Cardiac muscle cell (in vitro differentiated cells and primary cell): ENCODE results near the gene FADS3. TPM values are rescaled to one million over a fixed set of nuclear protein-coding genes. Genes with fewer than 3 reads are reported as not detected.
"Not testable (repeated sequence)": the region's sequence is repeated elsewhere in the genome, so short reads cannot be mapped to it uniquely, and the experiment has no call there.

Experiments
- DNase-seq, 2 donors: peaks; one replicate each; pipeline versions ENCODE4 v3.0.0 to v3.0.0-alpha.2; 2010 to 2017; ENCODE audit warnings: low read depth in 1 of 2, low spot score in 1 of 2
- H3K27ac ChIP-seq: fragments of 200-600 bp; sonication (generic); 2 replicates; pipeline ENCODE4 v1.5.1; 2016
- H3K27me3 ChIP-seq: fragments of 200-600 bp; sonication (generic); 2 replicates; pipeline ENCODE4 v1.6.0; 2016; ENCODE audit warnings: control low read depth
- H3K36me3 ChIP-seq: fragments of 200-600 bp; sonication (generic); 2 replicates; pipeline ENCODE4 v1.5.1; 2016; ENCODE audit warnings: control low read depth
- H3K4me1 ChIP-seq: fragments of 200-600 bp; sonication (generic); 2 replicates; pipeline ENCODE4 v1.8.1; 2017; ENCODE audit warnings: low read depth, mild to moderate bottlenecking, mixed run types
- H3K4me3 ChIP-seq: fragments of 200-600 bp; sonication (generic); 2 replicates; pipeline ENCODE4 v1.5.1; 2016; ENCODE audit warnings: mild to moderate bottlenecking
- H3K9me3 ChIP-seq: fragments of 200-600 bp; sonication (generic); 2 replicates; pipeline ENCODE4 v1.5.1; 2017; ENCODE audit warnings: low read depth, mild to moderate bottlenecking, control low read depth
- polyA plus RNA-seq: library from polyadenylated mRNA; unstranded; fragments of >200 nt; fragmentation: Nextera tagmentation; extraction: Ambion mirVana; gene quantifications from 2 replicates; pipeline ENCODE4 v1.2.1, GENCODE V29; 2016
- total RNA-seq: library from RNA; depleted of rRNA; stranded (reverse); fragments of >200 nt; gene quantifications from 2 replicates; pipeline ENCODE4 v1.2.3, GENCODE V29; 2016
- TF ChIP-seq, protein P1 (sequence below): IDR thresholded peaks from 2 replicates; pipeline ENCODE4 v1.5.1; 2012; ENCODE audit warnings: low read depth, mild to moderate bottlenecking, low read length

The FADS3 gene
- total and polyA plus RNA-seq, 2 experiments from 2014 or later: 42.9 to 48.0 TPM

DNA sequence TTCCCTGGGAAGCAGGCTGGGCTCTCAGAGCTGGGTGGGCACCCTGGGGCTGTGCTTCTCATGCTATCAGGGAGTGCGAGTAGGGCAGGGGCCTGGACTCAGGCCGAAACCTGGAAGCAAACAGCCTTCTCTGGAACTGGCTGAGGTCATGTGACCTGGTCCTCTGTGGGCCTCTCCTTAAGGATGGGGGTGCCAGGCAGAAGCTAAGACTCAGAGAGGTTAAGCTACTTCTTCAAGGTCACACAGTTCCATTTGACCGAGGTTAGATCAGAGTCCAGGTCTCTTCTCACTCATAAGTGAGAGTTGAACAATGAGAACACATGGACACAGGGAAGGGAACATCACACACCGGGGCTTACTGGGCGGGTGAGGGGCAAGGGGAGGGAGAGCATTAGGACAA lies 7.4 kb downstream of the FADS3 start:
- H3K9me3 ChIP-seq: no peaks in the 10 kb centered on the region
- TF ChIP-seq, protein P1, sequence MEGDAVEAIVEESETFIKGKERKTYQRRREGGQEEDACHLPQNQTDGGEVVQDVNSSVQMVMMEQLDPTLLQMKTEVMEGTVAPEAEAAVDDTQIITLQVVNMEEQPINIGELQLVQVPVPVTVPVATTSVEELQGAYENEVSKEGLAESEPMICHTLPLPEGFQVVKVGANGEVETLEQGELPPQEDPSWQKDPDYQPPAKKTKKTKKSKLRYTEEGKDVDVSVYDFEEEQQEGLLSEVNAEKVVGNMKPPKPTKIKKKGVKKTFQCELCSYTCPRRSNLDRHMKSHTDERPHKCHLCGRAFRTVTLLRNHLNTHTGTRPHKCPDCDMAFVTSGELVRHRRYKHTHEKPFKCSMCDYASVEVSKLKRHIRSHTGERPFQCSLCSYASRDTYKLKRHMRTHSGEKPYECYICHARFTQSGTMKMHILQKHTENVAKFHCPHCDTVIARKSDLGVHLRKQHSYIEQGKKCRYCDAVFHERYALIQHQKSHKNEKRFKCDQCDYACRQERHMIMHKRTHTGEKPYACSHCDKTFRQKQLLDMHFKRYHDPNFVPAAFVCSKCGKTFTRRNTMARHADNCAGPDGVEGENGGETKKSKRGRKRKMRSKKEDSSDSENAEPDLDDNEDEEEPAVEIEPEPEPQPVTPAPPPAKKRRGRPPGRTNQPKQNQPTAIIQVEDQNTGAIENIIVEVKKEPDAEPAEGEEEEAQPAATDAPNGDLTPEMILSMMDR: no peak
- no peaks in the 10 kb centered on the region for H3K36me3 ChIP-seq
- H3K27ac ChIP-seq: no peak overlapping the region
- no peak overlapping the region for H3K4me3 ChIP-seq
- H3K4me1 ChIP-seq: peaks cover 4% of the 10 kb centered on the region
- no peaks in the 10 kb centered on the region for H3K27me3 ChIP-seq
- DNase-seq: no peak

- Histone ChIP-seq H3K4me1 (peaks cover 4% of the 10 kb centered on the region), H3K27me3 (no peaks in the 10 kb centered on the region), H3K36me3 (no peaks in the 10 kb centered on the region), H3K27ac (no peak overlapping the region), H3K9me3 (no peaks in the 10 kb centered on the region), H3K4me3 (no peak overlapping the region)
- TF ChIP-seq, protein P1: no peak
- DNase-seq: no peak
Measured at GRCh38 chr11:61883327-61883726, 8.0 kb downstream of the FADS3 start.

- peaks cover 4% of the 10 kb centered on the region for H3K4me1 ChIP-seq
- TF ChIP-seq, protein P1: no peak
- no peak for DNase-seq
Measured at GRCh38 chr11:61882879-61883278, 8.5 kb downstream of the FADS3 start.

GRCh38 chr11:61882267-61882666 lies 9.1 kb downstream of the FADS3 start:
- not testable (repeated sequence) for H3K4me3 ChIP-seq, H3K27ac ChIP-seq, H3K9me3 ChIP-seq, H3K36me3 ChIP-seq, H3K27me3 ChIP-seq, H3K4me1 ChIP-seq
- peak in 1 of 2 donors; percentile 25 for DNase-seq

More at GRCh38 chr11:61882879-61883278, 8.5 kb downstream of the FADS3 start:
- Histone ChIP-seq H3K4me3 (no peak overlapping the region), H3K36me3 (no peaks in the 10 kb centered on the region), H3K27me3 (no peaks in the 10 kb centered on the region), H3K9me3 (no peaks in the 10 kb centered on the region), H3K27ac (no peak overlapping the region)

DNA sequence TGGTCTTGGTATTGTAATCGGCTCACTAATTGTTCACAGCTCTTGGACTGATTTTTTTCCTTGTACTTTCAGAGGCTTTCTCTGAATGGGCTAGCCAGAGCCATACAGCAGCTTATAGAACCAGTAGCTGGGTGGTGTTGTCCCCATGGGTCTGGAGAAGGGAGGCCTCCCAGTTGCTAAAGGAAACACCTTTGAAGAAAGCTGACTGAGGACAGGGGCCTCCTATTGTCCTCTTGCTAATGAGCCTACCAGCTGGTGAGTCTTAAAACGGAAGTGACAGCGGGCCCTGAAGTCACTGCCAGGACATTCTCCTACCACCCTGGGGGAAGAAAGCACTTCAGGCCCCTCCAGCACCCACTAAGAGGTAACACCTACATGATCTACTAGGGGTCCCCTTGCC lies 9.9 kb downstream of the FADS3 start:
- TF ChIP-seq, protein P1: no peak
- DNase-seq: no peak
- Histone ChIP-seq H3K9me3 (no peaks in the 10 kb centered on the region), H3K36me3 (no peaks in the 10 kb centered on the region), H3K4me3 (no peak overlapping the region), H3K27ac (no peak overlapping the region), H3K4me1 (peaks cover 4% of the 10 kb centered on the region), H3K27me3 (no peaks in the 10 kb centered on the region)

DNA sequence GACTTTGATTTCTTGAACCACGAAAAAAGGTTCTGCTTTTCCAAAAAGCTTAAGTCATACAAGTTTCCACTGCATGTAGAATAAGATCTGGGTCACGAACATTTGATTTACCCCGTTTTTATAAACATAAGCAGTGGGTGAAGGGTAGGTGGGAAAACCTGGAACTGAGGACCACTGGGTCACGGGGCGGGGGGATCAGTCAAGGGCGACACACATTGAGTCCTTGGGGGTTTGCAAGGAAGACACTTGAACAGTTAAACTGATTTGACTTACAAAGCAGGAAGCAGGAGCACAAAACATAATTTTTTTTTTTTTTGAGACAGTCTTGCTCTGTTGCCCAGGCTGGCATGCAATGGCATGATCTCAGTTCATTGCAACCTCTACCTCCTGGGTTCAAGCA lies 10.9 kb downstream of the FADS3 start:
- peaks cover 3% of the 10 kb centered on the region for H3K4me1 ChIP-seq
- TF ChIP-seq, protein P1: no peak
- no peaks in the 10 kb centered on the region for H3K9me3 ChIP-seq
- no peak overlapping the region for H3K27ac ChIP-seq
- no peak for DNase-seq
- no peaks in the 10 kb centered on the region for H3K27me3 ChIP-seq
- H3K4me3 ChIP-seq: no peak overlapping the region
- H3K36me3 ChIP-seq: no peaks in the 10 kb centered on the region
